ENCODE results near the gene STX2. TPM values are rescaled to one million over a fixed set of nuclear protein-coding genes. Genes with fewer than 3 reads are reported as not detected.
A peak's percentile ranks its signal among the peaks of the same experiment; 100 is the strongest.

The STX2 gene
- total and polyA plus RNA-seq, 2 experiments from 2014 or later = 16.4 to 35.4 TPM

DNA sequence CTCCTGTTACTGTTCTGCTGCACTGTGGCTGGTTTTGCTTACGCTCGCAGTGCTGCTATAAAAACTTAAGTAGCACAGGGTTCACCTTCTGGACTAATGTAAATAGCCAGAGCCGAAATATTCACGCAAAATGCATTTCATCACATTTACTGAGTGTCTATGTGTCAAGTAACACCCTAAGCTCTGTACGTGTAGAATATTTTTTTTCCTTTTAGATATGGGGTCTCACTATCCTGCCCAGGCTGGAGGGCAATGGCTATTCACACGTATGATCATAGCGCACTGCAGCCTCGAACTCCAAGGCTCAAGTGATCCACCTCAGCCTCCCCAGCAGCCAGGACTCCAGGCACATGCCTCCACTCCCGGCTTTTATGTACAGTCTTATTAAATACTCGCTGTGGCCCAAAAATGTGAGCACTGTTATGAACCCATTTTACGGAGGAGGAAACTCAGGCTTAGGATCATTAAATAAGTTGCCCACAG lies 62.2 kb downstream of the STX2 start:
- Mint-ChIP-seq H3K36me3 (ENCODE audit: low read depth) (peaks cover 6% of the 10 kb centered on the region; the same call in 1 of the 3 replicates), H3K27me3 (ENCODE audit: insufficient read depth, low read depth, poor library complexity) (peaks cover 5% of the 10 kb centered on the region), H3K27ac (no peak overlapping the region), H3K4me3 (no peak overlapping the region; the same call in 2 of the 3 replicates), H3K4me1 (peaks cover 20% of the 10 kb centered on the region), H3K9me3 (no peaks in the 10 kb centered on the region; the same call in none of the 3 replicates)
- no peak overlapping the region for H3K27ac ChIP-seq (ENCODE audit: low read depth)
- ATAC-seq (no peak), DNase-seq (ENCODE audit: low spot score) (no peak)
- no peak overlapping the region for H3K4me3 ChIP-seq
- no peaks in the 10 kb centered on the region for H3K79me2 ChIP-seq (replicated peaks; ENCODE audit: insufficient read depth)
- H3K4me2 ChIP-seq = no peak overlapping the region
- H3K4me1 ChIP-seq (ENCODE audit: insufficient read depth) = peaks cover 14% of the 10 kb centered on the region
- H3F3A ChIP-seq (replicated peaks; ENCODE audit: low read depth) = 0 out of 2 replicates have a peak, but pooled peaks cover 6% of the 10 kb centered on the region
- H3K27me3 ChIP-seq (ENCODE audit: insufficient read depth) = 0 out of 2 replicates have a peak, but pooled peaks cover 3% of the 10 kb centered on the region
- no peaks in the 10 kb centered on the region for H3K36me3 ChIP-seq (ENCODE audit: insufficient read depth)
- H3K9me2 ChIP-seq (ENCODE audit: insufficient read depth) = no peaks in the 10 kb centered on the region
- no peaks in the 10 kb centered on the region for H4K20me1 ChIP-seq (replicated peaks; ENCODE audit: insufficient read depth)
- TF ChIP-seq, protein P1, sequence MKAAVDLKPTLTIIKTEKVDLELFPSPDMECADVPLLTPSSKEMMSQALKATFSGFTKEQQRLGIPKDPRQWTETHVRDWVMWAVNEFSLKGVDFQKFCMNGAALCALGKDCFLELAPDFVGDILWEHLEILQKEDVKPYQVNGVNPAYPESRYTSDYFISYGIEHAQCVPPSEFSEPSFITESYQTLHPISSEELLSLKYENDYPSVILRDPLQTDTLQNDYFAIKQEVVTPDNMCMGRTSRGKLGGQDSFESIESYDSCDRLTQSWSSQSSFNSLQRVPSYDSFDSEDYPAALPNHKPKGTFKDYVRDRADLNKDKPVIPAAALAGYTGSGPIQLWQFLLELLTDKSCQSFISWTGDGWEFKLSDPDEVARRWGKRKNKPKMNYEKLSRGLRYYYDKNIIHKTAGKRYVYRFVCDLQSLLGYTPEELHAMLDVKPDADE (IDR thresholded peaks at IDR 0.05) = no peak
- no peak overlapping the region for H2AFZ ChIP-seq

DNA sequence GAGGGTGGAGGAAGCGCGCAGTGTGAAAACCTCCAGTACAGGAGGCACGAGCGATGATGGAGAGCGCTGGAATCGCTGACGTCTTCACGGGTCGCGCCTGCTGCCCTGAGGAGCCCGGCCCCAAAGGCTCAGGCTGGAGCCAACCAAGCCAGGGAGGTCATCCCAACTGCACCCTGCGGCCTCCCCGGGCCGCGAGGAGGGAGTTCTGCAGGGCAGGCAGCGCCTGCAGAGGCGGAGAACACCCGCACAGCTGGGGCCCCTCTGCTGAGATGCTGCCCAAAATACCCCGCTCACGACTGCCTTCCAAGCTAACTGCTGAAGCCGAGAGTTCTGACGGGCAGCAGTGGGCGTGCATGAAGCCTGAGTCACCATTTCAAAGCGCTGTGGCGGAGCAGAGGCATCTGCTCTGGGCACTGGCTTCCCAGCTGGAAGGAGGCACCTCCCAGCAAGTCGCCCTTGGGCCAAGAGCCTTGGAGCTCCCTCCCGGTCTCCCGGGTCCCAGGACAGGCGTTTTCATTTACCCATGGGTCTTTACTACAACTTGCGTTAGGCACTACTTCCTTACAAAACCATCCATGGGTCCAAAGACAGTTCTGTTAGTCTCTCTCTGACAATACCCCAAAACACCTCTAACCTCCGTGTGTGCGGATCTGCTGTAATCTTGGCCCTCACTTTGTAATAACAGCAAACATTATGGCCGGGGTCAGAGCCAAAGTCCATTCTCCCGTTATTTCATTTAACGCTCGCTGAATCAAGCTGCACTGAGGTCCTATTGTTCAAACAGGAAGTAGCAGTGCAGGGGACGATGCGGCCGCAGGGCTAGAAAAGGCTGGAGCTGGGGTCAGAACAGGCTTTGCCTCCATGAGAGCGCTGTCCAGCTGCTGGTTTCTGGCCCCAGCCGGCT lies 62.8 kb downstream of the STX2 start:
- H3K4me1 Mint-ChIP-seq = peaks cover 16% of the 10 kb centered on the region
- peak; percentile 85 for DNase-seq (ENCODE audit: low spot score)
- H3K27ac Mint-ChIP-seq = peak overlapping the region; percentile 75; the same call in 1 of the 2 replicates
- H4K20me1 ChIP-seq (replicated peaks; ENCODE audit: insufficient read depth) = no peaks in the 10 kb centered on the region
- no peaks in the 10 kb centered on the region for H3K9me2 ChIP-seq (ENCODE audit: insufficient read depth)
- 0 out of 2 replicates have a peak, but pooled peaks cover 3% of the 10 kb centered on the region for H3K27me3 ChIP-seq (ENCODE audit: insufficient read depth)
- 0 out of 2 replicates have a peak, but pooled peaks cover 6% of the 10 kb centered on the region for H3F3A ChIP-seq (replicated peaks; ENCODE audit: low read depth)
- H3K9me3 Mint-ChIP-seq = peaks cover 2% of the 10 kb centered on the region
- H3K36me3 ChIP-seq (ENCODE audit: insufficient read depth) = no peaks in the 10 kb centered on the region
- H3K27ac ChIP-seq (ENCODE audit: low read depth) = no peak overlapping the region
- H3K79me2 ChIP-seq (replicated peaks; ENCODE audit: insufficient read depth) = no peaks in the 10 kb centered on the region
- H3K4me2 ChIP-seq = peak overlapping the region; percentile 85
- H3K4me3 ChIP-seq = peak overlapping the region; percentile 51
- TF ChIP-seq, protein P2, sequence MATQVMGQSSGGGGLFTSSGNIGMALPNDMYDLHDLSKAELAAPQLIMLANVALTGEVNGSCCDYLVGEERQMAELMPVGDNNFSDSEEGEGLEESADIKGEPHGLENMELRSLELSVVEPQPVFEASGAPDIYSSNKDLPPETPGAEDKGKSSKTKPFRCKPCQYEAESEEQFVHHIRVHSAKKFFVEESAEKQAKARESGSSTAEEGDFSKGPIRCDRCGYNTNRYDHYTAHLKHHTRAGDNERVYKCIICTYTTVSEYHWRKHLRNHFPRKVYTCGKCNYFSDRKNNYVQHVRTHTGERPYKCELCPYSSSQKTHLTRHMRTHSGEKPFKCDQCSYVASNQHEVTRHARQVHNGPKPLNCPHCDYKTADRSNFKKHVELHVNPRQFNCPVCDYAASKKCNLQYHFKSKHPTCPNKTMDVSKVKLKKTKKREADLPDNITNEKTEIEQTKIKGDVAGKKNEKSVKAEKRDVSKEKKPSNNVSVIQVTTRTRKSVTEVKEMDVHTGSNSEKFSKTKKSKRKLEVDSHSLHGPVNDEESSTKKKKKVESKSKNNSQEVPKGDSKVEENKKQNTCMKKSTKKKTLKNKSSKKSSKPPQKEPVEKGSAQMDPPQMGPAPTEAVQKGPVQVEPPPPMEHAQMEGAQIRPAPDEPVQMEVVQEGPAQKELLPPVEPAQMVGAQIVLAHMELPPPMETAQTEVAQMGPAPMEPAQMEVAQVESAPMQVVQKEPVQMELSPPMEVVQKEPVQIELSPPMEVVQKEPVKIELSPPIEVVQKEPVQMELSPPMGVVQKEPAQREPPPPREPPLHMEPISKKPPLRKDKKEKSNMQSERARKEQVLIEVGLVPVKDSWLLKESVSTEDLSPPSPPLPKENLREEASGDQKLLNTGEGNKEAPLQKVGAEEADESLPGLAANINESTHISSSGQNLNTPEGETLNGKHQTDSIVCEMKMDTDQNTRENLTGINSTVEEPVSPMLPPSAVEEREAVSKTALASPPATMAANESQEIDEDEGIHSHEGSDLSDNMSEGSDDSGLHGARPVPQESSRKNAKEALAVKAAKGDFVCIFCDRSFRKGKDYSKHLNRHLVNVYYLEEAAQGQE (IDR thresholded peaks at IDR 0.05; ENCODE audit: unreplicated experiment) = peak; percentile 74
- no peak for TF ChIP-seq JUNB (IDR thresholded peaks at IDR 0.05; ENCODE audit: unreplicated experiment)
- peak overlapping the region; percentile 54 for H2AFZ ChIP-seq
- ATAC-seq = peak; percentile 88
- H3K4me3 Mint-ChIP-seq = peak overlapping the region; percentile 62
- peaks cover 3% of the 10 kb centered on the region; the same call in 1 of the 3 replicates for H3K36me3 Mint-ChIP-seq (ENCODE audit: low read depth)
- H3K4me1 ChIP-seq (ENCODE audit: insufficient read depth) = peaks cover 14% of the 10 kb centered on the region
- peaks cover 5% of the 10 kb centered on the region for H3K27me3 Mint-ChIP-seq (ENCODE audit: insufficient read depth, low read depth, poor library complexity)

Measured in GM23338 (cell line).